ENCODE data around the gene LCLAT1.

GRCh38 chr2:30559544-30560275, 112.7 kb downstream of the LCLAT1 start:
- TF ChIP-seq CTCF (IDR thresholded peaks at IDR 0.05) (no peak), POLR2A (IDR thresholded peaks at IDR 0.05) (no peak)

Measured in adrenal gland (tissue), 5 donors.